Right ventricle myocardium superior (tissue), 1 donor: ENCODE data around the gene TRIM10. TPM values are rescaled to one million over a fixed set of nuclear protein-coding genes. Genes with fewer than 3 reads are reported as not detected.
"Not testable (repeated sequence)": the region's sequence is repeated elsewhere in the genome, so short reads cannot be mapped to it uniquely, and the experiment has no call there.

Experiments used
- ATAC-seq: fragments of 200-7000 bp; cut with Tn5 transposase; one replicate; pipeline ENCODE4 v1.9.1; 2020; ENCODE audit warnings: mild to moderate bottlenecking; ENCODE audit not compliant: poor library complexity
- DNase-seq: peaks from one replicate; pipeline ENCODE4 v3.0.0-alpha.2; 2020
- intact Hi-C: fragments of 100-400 bp; cut with DNase I; formaldehyde crosslinking; loops from one replicate; pipeline ENCODE4 v1.11.2; 2022
- total RNA-seq: library from RNA; stranded (reverse); fragmentation: NEBNext Ultra II Directional; extraction: Animal tissue kit (Norgen Biotek cat#: 25700); gene quantifications from one replicate; pipeline ENCODE4 v1.2.1, GENCODE V29; 2021
- donor health status: DM: no; HTN: yes; CAD: no; lungs with severe emphysema.

Gene TRIM10
- total RNA-seq, 1 donor from 2014 or later = not detected

DNA sequence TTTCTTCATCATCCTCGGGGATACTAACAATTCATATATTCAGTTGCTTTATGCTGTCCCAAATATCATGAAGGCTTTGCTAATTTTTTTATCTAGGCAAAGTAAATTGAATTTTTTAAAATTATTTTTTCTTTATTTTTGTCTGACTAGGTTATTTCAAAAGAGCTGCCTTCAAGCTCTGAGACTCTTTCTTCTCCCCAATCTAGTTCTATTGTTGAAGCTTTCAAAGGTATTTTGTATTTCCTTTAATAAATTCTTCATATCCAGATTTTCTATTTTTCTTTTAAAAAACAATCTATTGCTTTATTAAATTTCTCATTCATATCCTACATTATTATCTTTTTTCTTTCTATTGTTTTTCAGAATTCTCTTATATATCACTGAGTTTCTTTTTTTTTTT lies 19.1 kb upstream of the TRIM10 start:
- DNase-seq (no peak), ATAC-seq (no peak)
- intact Hi-C loops = no loop called here

DNA sequence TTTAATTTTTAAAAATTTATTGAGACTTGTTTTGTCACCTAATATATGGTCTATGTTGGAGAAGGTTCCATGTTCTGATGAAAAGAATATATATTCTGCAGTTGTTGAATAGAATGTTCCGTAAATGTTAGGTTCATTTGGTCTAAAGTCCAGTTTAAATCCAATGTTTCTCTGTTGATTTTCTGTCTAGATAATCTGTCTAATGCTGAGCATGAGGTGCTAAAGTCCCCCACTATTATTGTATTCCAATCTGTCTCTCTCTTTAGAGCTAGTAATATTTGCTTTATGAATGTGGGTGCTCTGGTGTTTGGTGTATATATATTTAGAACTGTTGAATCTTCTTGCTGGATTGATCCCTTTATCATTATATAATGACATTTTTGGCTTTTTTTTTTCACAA lies 17.8 kb upstream of the TRIM10 start:
- ATAC-seq (no peak), DNase-seq (no peak)
- intact Hi-C loops = no loop called here

DNA sequence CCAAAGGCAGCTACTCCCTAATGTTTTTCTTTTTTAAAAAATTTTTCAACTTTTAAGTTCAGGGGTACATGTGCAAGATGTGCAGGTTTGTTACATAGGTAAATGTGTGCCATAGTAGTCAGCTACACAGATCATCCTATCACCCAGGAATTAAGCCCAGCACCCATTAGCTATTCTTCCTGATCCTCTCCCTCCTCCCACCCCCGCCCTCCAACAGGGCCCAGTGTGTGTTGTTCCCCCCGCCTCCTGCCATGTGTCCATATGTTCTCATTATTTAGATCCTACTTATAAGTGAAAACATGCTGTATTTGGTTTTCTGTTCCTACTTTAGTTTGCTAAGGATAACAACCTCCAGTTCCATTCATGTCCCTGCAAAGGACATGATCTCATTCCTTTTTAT lies 14.8 kb upstream of the TRIM10 start:
- DNase-seq = no peak
- intact Hi-C loops = no loop called here
- ATAC-seq = no peak

DNA sequence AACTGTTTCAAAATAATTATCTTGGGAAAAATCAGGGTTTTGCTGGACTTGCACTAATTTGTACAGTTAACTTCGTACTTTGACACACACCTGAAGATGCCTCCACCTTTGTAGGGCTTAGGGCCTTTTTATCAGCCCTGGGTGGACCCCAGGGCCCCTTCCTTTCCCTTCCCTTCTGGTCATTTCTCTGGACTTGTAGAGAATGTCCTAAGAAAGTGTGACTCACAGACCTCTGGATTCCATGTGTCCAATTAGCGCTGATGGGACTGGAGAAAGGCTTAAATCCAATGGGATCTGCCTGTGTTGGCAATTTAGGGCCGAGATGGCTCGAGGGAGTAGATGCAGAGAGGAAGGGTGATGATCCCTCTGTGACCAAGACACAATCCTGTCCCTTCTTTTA lies 11.7 kb upstream of the TRIM10 start:
- intact Hi-C loops = no loop called here

DNA sequence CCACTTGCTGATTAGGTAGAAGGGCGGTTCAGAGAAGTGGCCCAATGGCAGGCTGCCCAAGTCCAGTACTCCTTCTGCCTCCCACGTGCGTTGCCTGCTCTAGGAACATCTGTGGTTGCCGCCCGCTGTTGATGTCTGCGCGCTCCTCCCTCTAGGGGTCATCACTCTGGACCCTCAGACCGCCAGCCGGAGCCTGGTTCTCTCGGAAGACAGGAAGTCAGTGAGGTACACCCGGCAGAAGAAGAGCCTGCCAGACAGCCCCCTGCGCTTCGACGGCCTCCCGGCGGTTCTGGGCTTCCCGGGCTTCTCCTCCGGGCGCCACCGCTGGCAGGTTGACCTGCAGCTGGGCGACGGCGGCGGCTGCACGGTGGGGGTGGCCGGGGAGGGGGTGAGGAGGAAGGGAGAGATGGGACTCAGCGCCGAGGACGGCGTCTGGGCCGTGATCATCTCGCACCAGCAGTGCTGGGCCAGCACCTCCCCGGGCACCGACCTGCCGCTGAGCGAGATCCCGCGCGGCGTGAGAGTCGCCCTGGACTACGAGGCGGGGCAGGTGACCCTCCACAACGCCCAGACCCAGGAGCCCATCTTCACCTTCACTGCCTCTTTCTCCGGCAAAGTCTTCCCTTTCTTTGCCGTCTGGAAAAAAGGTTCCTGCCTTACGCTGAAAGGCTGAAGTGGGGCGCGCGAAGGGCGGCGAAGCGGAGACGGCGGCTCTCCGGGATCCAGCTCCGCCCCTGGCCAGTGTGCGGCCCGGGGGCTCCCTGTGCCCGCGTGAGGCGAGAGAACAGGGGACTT lies 10.9 kb upstream of the TRIM10 start:
- ATAC-seq (peak; percentile 39), DNase-seq (no peak)
- intact Hi-C loops = no loop called here

More for the DNA sequence above, 11.7 kb upstream of the TRIM10 start:
- ATAC-seq (no peak), DNase-seq (no peak)

DNA sequence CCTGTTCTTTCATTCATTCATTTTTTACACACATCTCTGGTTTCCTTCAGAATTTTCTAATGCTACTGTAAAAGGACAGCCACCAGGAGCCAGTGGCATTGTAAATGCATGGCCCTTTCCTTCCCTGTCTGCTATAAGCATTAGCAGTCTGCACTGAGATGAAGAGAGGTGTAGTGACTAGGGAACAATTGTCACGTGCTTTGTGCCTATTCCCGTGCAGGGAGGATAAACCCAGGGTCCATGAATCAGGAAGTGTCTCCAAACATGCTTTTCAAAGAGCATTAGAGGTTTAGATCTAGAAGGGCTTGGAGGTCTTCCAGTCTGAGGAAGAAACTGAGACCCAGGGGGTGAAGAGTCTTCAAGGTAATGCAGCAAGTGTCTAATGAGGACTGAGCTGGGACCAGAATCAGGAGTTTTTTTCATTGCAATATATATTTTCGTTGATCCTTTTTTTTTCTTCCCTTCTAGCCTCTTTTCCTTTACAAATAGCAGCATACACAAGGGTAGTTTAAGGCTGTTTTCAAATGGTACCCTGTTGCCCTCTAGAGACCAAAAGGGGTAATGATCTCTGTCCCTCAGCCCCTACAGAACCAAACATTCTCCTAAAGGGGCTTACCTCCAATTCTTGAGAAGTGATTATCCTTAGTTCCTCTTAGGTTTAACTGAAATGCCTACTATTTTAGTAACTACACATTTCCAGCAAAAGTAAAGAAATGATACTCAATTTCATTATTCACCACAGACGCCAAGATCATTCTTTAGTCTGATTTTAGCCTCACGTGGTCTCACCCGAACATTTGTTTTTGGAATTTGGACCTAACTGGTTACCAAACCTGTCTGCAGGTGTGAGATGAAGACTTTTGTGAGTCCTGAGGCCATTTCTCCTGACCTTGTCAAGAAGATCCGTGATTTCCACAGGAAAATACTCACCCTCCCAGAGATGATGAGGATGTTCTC lies 8.9 kb upstream of the TRIM10 start:
- peak; percentile 73 for ATAC-seq
- intact Hi-C loops = no loop called here
- no peak for DNase-seq

DNA sequence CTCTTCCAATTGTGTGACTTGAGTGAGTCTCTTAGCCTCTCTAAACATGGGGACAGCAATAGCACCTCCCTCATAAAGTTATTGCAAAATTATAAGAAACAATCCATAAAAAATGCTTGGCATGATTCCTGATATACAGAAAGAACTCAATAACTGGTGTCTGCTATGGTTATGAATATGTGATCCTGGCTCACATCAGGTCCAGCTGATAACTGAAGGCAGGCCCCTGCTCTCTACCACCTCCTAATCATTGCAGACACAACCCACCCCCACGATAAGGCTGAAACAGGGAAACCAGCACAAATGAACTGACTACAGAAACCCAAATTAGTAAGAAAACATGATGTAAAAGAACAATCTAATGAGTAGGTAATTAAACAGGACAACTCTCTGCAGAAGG lies 7.7 kb upstream of the TRIM10 start:
- no peak for DNase-seq
- intact Hi-C loops = no loop called here
- ATAC-seq = no peak

DNA sequence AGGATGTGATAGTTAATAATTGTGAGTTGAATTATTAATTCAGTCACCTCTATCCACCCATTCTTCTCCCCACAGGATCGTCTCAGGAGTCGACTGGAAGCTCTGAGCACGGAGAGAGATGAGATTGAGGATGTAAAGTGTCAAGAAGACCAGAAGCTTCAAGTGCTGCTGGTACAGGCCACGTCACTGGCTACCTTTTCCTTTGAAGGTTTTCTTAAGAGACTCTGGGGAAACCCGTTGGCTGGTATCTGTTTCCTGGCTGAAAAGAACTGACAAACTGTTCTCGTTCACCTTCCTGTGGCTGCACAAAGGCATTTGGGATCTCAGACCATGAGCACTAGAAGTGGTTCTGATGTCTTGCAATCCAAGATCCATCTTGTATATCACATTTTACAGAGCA lies 6.1 kb upstream of the TRIM10 start:
- intact Hi-C loops = no loop called here
- DNase-seq (no peak), ATAC-seq (no peak)

DNA sequence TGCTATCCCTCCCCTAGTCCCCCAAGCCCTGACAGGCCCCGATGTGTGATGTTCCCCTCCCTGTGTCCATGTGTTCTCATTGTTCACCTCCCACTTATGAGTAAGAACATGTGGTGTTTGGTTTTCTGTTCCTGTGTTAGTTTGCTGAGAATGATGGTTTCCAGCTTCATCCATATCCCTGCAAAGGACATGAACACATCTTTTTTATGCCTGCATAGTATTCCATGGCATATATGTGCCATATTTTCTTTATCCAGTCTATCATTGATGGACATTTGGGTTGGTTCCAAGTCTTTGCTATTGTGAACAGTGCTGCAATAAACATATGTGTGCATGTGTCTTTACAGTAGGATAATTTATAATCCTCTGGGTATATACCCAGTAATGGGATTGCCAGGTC lies 4.2 kb upstream of the TRIM10 start:
- ATAC-seq, intact Hi-C loops, DNase-seq: not testable (repeated sequence)

DNA sequence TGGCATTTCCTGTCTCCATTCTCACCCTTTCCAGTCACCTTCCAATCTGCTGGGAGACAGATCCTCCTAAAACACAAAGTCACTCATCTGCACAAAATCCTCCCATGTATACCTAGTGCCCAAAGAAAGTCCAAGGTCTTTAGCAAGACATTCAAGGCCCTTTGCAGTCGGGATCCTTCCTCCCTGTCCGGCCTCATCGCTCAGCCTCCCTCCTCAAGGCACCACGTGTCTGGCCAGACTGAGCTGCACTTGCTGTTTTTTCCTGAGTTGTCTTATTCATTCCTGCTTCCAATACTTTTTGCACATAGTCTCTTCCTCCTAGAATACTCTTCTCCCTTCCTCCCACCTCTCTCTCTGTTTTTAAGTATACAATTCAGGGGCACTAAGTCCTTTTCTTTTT lies 3.7 kb upstream of the TRIM10 start:
- intact Hi-C loops = no loop called here
- DNase-seq (no peak), ATAC-seq (no peak)

DNA sequence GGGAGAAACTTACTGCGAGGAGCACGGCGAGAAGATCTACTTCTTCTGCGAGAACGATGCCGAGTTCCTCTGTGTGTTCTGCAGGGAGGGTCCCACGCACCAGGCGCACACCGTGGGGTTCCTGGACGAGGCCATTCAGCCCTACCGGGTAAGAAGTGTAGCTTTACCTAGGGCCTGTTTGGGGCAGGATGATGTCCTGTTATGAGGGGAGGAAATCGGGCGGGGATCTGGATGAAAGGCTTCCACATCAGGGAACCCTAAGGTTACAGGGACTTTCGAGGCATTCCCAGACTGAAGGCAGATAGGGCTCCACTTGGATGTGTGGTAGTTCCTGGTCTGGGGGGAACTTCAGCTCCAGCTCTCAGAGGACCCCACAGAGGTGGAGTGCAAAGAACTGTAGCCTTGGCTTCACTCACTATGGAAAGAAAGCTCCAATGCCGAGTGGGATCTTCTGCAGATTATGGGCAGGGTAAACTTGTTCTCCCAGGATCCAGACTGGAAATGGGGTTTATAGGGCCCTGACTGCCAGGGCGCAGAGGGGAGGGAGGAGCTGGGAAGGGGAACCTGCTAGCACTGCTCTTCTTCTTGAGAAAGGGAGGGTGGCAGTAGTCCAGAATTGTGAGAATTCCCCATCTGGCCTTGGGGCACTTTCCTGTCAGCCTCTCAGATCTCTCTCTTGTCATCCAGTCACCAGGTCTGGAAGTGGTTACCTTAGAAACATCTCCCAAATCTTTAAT lies 3.1 kb upstream of the TRIM10 start:
- intact Hi-C loops = no loop called here

DNA sequence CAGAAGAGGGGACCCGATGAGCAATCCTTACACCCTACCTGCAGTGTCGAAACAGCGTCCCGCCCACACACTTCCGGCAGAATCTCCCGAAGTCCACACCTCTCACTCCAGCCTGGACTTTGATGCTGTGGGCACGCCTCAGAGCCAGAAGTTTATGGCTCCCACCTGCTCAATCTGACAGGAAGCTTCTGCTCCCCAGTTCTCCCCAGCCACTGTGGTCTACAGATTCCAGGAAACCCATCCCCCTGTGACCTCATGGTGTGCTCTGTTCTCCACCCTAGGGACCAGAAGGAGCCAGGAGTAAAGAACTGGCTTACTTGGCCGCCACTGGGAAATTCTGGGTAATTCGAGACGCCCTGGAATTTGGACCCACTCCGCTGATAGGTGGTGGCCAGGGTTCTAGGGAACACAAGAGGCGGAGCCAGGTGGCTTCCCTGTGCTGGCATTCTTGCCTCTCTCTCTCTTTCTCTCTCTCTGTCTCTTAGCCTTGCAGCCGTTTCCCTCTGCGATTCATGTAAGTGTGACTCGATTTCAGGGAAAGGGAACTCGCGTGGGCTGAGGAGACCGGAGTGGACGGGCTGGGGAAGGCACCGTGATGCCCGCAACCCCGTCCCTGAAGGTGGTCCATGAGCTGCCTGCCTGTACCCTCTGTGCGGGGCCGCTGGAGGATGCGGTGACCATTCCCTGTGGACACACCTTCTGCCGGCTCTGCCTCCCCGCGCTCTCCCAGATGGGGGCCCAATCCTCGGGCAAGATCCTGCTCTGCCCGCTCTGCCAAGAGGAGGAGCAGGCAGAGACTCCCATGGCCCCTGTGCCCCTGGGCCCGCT lies 2.3 kb upstream of the TRIM10 start, which contains the start of gene TRIM15:
TSS of gene TRIM15 (plus strand) at position 457 of the 828 bp plus-strand sequence. CDS start at position 596, 139 bp downstream.
- peak; percentile 38 for ATAC-seq
- intact Hi-C loops = no loop called here
- DNase-seq = no peak

More for the DNA sequence above, 3.1 kb upstream of the TRIM10 start:
- ATAC-seq (no peak), DNase-seq (no peak)

DNA sequence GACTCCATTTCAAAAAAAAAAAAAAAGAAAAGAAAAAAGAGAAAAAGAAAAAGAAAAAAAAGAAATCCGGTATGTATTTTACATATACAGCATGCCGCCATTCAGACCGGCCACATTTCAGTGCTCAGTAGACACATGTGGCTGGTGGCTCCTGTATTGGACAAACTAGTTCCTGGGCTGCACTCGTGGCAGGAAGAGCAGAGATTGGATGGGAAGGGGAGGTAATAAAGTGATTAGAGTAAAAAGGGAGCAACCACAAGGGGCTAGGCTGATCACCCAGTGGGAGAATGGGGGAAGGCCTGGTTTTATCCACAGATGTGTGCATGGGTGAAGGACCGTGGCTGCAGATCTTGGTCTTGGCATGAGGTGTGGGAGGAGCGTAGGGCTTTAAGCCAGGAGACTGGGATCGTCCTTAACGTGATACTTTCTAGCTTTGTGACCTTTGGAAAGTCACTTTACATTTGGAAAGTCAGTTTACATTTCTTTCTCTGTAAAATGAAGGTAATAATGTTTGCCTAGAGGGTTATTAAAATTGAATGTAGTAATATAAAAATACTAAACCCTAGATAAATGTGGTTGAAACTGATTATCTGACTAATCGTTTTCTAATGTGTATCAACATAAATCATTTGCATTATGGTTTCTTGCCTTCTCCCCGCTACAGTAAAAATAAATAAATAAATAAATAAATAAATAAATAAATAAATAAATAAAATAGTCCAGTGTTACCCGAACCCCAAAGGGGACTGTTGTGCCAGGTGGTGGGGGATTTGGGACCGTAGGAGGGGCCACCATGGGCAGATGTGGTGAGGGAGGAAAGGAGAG lies 1.5 kb upstream of the TRIM10 start:
- intact Hi-C loops = no loop called here

DNA sequence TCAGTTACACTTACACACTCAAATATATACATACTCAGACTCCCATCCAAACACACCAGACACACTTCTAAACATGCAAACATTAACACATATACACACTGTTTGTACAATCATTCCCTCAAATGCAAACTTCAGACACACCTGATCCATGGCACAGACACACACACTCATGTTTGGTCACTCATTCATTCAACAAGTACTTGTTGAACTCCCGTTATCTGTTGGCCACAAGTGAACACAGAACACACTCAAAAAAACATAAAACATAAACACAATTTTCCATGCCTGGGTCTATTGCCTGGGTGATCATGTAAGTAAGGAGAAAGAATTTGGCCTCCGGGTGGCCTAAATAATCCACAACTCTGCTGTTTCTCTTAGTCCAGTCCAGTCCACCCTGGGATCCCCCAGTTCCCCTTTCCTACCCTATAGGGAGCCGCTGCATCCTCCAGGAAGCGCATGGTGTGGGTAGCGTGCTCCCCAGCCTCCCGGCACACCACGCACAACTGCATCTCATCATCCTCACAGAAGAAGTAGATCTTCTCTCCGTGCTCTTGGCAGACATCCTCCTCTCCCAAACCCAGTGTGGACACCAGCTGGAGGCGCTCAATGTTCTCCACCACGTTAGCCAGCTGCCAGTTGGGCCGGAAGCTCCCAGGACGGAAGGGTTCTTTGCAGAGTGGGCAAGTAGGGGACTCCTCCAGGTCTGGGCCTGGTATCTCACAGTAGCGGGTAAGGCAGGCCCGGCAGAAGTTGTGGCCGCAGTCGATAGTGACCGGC lies 815 bp downstream of the TRIM10 start:
- intact Hi-C loops = no loop called here
- no peak for ATAC-seq
- DNase-seq = no peak

More for the DNA sequence above, 1.5 kb upstream of the TRIM10 start:
- ATAC-seq (no peak), DNase-seq (no peak)

DNA sequence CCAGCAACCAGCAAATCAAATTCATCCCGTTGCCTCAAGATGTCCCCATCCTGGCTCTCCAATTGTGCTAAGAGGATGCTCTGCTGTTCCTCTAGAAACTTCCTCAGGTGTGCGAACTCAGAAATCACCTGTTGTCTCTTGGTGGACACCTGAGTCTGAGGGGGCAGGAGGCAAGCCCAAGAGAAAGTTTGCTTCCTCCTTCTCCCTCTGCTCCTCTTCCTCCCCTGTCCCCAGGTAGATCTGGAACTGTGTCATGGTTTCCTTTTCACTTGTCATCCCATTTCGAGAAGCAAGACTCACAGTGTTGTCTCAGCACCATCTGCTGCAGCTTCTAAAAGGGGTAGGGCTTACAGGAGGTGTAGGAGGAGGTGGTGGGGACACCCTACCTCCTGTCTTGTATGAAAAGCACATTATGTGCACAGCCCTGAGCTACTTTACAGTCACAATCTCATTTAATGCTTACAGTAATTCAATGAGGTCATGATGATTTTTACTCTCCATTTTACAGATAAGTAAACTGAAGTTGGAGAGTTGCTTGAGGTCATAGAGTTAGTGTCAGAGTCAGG lies 2.5 kb downstream of the TRIM10 start:
- no peak for ATAC-seq
- no peak for DNase-seq
- intact Hi-C loops = no loop called here

DNA sequence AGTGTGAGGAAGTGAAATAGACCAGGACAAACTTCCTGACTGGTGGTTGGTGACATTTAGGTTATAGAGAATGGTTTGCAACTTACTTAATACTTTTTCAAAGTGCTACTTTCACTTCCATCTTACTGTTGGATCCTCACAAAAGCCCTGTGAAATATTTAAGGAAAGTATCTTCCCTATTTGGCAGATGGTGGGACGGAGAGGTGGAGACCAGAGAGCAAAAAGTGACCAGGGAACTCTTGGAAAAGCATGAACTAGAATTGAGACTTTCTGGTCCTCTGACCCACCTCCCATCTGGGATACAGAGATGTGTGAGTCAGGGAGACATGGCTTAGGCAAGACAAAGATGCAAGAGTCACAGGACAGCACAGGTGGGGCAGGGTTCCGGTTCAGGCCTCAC lies 3.0 kb downstream of the TRIM10 start:
- DNase-seq (no peak), ATAC-seq (no peak)
- intact Hi-C loops = no loop called here
